ENCODE results near the gene TAF4.

DNA sequence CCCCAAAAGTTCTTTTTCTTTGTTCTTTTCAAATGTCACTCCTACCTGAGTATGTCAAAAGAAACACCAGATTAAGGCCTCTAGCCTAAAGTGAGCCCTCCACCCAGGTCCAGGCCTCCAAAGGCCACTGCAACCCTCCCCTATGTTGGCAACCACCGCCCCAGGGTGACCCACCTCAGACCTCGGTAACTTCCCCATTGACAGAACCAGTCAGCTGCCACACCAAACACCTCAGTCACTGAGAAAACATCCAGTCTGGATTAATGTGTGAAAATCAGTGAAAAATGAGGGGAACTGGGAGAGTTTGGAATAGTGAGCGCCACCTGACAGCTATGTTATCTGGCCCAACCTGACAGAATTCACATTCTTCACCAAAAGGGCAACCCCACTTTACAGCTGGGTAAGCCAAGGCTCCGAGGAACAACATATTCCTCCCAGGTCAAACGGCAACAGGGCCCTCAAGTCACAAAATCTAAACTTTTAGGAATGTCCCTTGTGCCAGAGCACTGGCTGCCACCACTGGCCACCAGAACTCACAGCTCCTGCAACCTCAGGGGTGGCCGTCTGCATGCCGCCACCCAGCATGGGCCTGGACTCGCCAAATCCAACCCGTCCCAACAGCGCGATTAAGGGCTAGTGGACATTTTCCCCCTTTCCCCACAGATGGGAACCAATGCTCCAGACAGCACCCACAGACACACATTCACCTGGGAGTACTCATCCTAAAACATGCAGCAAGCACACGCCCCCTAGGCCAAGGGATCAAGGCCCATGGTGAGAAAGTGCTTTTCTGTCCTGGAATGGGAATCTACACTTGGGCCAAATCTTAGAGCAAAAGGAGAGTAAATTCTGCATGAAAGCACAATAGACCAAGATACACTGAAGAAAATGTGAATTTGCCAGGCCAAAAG is 4.8 kb downstream of the TAF4 start:
- TF ChIP-seq, protein P1, sequence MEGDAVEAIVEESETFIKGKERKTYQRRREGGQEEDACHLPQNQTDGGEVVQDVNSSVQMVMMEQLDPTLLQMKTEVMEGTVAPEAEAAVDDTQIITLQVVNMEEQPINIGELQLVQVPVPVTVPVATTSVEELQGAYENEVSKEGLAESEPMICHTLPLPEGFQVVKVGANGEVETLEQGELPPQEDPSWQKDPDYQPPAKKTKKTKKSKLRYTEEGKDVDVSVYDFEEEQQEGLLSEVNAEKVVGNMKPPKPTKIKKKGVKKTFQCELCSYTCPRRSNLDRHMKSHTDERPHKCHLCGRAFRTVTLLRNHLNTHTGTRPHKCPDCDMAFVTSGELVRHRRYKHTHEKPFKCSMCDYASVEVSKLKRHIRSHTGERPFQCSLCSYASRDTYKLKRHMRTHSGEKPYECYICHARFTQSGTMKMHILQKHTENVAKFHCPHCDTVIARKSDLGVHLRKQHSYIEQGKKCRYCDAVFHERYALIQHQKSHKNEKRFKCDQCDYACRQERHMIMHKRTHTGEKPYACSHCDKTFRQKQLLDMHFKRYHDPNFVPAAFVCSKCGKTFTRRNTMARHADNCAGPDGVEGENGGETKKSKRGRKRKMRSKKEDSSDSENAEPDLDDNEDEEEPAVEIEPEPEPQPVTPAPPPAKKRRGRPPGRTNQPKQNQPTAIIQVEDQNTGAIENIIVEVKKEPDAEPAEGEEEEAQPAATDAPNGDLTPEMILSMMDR (IDR thresholded peaks at IDR 0.05): no peak
- TF ChIP-seq POLR2AphosphoS5 (IDR thresholded peaks at IDR 0.05; ENCODE audit: low read depth, low read length): no peak
- TF ChIP-seq, protein P2, sequence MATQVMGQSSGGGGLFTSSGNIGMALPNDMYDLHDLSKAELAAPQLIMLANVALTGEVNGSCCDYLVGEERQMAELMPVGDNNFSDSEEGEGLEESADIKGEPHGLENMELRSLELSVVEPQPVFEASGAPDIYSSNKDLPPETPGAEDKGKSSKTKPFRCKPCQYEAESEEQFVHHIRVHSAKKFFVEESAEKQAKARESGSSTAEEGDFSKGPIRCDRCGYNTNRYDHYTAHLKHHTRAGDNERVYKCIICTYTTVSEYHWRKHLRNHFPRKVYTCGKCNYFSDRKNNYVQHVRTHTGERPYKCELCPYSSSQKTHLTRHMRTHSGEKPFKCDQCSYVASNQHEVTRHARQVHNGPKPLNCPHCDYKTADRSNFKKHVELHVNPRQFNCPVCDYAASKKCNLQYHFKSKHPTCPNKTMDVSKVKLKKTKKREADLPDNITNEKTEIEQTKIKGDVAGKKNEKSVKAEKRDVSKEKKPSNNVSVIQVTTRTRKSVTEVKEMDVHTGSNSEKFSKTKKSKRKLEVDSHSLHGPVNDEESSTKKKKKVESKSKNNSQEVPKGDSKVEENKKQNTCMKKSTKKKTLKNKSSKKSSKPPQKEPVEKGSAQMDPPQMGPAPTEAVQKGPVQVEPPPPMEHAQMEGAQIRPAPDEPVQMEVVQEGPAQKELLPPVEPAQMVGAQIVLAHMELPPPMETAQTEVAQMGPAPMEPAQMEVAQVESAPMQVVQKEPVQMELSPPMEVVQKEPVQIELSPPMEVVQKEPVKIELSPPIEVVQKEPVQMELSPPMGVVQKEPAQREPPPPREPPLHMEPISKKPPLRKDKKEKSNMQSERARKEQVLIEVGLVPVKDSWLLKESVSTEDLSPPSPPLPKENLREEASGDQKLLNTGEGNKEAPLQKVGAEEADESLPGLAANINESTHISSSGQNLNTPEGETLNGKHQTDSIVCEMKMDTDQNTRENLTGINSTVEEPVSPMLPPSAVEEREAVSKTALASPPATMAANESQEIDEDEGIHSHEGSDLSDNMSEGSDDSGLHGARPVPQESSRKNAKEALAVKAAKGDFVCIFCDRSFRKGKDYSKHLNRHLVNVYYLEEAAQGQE (IDR thresholded peaks at IDR 0.05; ENCODE audit: insufficient read depth in 1 of 2, low read depth in 2 of 2, low read length in 1 of 2): no peak

Measured in Panc1 (cell line).